Measurements from ENCODE around the gene TAF15. TPM values are rescaled to one million over a fixed set of nuclear protein-coding genes. Genes with fewer than 3 reads are reported as not detected.

The TAF15 gene
- total and polyA plus RNA-seq, 2 of the 13 experiments (the other 11 are each of a cell fraction or from before 2014, with no cell fraction given), result 25.2 to 26.5 TPM

- TF ChIP-seq PREB (CRISPR knock-in tag; IDR thresholded peaks at IDR 0.05) (no peak), U2AF1 (optimal IDR thresholded peaks at IDR 0.05; ENCODE audit: low read depth, low read length) (no peak), ZZZ3 (CRISPR knock-in tag; IDR thresholded peaks at IDR 0.05; ENCODE audit: borderline replicate concordance) (no peak), FOXA1 (IDR thresholded peaks at IDR 0.05) (no peak), FOXA1 (CRISPR knock-in tag; IDR thresholded peaks at IDR 0.05) (no peak), SCMH1 (CRISPR knock-in tag; IDR thresholded peaks at IDR 0.05; ENCODE audit: borderline replicate concordance) (no peak), RARA (CRISPR knock-in tag; IDR thresholded peaks at IDR 0.05) (peak; percentile 34), TCF7 (IDR thresholded peaks at IDR 0.05; ENCODE audit: low read depth) (peak; percentile 72), ZNF17 (CRISPR knock-in tag; IDR thresholded peaks at IDR 0.05) (no peak), CEBPB (IDR thresholded peaks at IDR 0.05; ENCODE audit: borderline replicate concordance, low read depth, low read length) (peak; percentile 64; the same call in 1 of the 2 replicates), SOX13 (IDR thresholded peaks at IDR 0.05) (no peak), SOX13 (CRISPR knock-in tag; conservative IDR thresholded peaks at IDR 0.05 in 1 of 2, IDR thresholded peaks at IDR 0.05 in 1 of 2) (peak in 1 of 2 experiments; percentile 69; a peak in 2 of 4 replicates), HOXA3 (CRISPR knock-in tag; IDR thresholded peaks at IDR 0.05) (no peak)
- TF ChIP-seq, protein P1, sequence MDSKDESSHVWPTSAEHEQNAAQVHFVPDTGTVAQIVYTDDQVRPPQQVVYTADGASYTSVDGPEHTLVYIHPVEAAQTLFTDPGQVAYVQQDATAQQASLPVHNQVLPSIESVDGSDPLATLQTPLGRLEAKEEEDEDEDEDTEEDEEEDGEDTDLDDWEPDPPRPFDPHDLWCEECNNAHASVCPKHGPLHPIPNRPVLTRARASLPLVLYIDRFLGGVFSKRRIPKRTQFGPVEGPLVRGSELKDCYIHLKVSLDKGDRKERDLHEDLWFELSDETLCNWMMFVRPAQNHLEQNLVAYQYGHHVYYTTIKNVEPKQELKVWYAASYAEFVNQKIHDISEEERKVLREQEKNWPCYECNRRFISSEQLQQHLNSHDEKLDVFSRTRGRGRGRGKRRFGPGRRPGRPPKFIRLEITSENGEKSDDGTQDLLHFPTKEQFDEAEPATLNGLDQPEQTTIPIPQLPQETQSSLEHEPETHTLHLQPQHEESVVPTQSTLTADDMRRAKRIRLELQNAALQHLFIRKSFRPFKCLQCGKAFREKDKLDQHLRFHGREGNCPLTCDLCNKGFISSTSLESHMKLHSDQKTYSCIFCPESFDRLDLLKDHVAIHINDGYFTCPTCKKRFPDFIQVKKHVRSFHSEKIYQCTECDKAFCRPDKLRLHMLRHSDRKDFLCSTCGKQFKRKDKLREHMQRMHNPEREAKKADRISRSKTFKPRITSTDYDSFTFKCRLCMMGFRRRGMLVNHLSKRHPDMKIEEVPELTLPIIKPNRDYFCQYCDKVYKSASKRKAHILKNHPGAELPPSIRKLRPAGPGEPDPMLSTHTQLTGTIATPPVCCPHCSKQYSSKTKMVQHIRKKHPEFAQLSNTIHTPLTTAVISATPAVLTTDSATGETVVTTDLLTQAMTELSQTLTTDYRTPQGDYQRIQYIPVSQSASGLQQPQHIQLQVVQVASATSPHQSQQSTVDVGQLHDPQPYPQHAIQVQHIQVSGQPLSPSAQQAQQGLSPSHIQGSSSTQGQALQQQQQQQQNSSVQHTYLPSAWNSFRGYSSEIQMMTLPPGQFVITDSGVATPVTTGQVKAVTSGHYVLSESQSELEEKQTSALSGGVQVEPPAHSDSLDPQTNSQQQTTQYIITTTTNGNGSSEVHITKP (CRISPR knock-in tag; IDR thresholded peaks at IDR 0.05; ENCODE audit: low read depth), result no peak
- TF ChIP-seq, protein P2, sequence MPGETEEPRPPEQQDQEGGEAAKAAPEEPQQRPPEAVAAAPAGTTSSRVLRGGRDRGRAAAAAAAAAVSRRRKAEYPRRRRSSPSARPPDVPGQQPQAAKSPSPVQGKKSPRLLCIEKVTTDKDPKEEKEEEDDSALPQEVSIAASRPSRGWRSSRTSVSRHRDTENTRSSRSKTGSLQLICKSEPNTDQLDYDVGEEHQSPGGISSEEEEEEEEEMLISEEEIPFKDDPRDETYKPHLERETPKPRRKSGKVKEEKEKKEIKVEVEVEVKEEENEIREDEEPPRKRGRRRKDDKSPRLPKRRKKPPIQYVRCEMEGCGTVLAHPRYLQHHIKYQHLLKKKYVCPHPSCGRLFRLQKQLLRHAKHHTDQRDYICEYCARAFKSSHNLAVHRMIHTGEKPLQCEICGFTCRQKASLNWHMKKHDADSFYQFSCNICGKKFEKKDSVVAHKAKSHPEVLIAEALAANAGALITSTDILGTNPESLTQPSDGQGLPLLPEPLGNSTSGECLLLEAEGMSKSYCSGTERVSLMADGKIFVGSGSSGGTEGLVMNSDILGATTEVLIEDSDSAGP (CRISPR knock-in tag; IDR thresholded peaks at IDR 0.05; ENCODE audit: borderline replicate concordance), result no peak
- TF ChIP-seq, protein P3, sequence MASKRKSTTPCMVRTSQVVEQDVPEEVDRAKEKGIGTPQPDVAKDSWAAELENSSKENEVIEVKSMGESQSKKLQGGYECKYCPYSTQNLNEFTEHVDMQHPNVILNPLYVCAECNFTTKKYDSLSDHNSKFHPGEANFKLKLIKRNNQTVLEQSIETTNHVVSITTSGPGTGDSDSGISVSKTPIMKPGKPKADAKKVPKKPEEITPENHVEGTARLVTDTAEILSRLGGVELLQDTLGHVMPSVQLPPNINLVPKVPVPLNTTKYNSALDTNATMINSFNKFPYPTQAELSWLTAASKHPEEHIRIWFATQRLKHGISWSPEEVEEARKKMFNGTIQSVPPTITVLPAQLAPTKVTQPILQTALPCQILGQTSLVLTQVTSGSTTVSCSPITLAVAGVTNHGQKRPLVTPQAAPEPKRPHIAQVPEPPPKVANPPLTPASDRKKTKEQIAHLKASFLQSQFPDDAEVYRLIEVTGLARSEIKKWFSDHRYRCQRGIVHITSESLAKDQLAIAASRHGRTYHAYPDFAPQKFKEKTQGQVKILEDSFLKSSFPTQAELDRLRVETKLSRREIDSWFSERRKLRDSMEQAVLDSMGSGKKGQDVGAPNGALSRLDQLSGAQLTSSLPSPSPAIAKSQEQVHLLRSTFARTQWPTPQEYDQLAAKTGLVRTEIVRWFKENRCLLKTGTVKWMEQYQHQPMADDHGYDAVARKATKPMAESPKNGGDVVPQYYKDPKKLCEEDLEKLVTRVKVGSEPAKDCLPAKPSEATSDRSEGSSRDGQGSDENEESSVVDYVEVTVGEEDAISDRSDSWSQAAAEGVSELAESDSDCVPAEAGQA (IDR thresholded peaks at IDR 0.05; ENCODE audit: low read depth), result no peak
- TF ChIP-seq, protein P3 (CRISPR knock-in tag; IDR thresholded peaks at IDR 0.05; ENCODE audit: borderline replicate concordance), result no peak
These were observed 56.4 kb downstream of the TAF15 start (continued) for GRCh38 chr17:35865412-35866340.

Data from HepG2 (cell line).